ENCODE measurements around the gene UNC13A.

DNA sequence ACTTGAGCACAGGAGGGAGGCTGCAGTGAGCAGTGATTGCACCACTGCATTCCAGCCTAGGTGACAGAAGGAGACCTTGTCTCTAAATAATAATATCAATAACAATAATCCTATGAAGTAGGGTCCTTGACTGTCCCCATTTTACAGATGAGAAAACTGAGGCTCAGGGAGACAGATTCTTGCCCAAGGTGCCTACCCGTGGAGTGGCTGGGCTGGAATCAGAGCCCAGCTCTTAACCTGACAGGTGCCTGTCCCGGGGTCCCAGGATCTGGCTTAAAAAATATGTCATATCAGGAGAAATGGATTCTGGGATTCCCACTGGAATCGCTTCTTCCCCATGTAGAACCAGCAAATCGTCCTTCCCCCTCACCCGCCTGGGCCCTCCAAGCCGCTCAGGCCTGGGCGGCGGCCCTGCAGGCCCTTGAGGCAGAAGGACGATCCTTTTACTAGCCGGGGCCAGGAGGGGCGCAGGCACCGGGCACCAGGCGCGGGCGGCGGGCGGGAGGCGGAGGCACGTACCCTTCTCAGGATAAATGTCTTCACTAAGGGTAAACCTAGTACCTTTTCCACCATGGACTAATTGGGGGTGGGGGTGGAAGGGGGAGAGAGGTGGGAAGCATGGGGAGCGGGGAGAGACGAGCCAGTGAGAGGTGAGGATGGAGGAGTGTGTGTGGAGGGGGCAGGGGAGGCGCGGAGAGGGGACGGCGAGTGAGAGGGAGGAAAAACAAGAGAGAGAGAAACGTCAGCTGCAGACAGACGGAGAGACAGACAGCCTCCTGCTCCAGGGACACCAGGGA is 72.1 kb downstream of the UNC13A start:
- TF ChIP-seq CEBPB (IDR thresholded peaks at IDR 0.05; ENCODE audit: borderline replicate concordance, low read depth, low read length) (no peak), ZNF543 (CRISPR knock-in tag; IDR thresholded peaks at IDR 0.05) (no peak)
- TF ChIP-seq, protein P1, sequence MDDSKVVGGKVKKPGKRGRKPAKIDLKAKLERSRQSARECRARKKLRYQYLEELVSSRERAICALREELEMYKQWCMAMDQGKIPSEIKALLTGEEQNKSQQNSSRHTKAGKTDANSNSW (CRISPR knock-in tag; IDR thresholded peaks at IDR 0.05; ENCODE audit: borderline replicate concordance), result no peak
- TF ChIP-seq, protein P2, sequence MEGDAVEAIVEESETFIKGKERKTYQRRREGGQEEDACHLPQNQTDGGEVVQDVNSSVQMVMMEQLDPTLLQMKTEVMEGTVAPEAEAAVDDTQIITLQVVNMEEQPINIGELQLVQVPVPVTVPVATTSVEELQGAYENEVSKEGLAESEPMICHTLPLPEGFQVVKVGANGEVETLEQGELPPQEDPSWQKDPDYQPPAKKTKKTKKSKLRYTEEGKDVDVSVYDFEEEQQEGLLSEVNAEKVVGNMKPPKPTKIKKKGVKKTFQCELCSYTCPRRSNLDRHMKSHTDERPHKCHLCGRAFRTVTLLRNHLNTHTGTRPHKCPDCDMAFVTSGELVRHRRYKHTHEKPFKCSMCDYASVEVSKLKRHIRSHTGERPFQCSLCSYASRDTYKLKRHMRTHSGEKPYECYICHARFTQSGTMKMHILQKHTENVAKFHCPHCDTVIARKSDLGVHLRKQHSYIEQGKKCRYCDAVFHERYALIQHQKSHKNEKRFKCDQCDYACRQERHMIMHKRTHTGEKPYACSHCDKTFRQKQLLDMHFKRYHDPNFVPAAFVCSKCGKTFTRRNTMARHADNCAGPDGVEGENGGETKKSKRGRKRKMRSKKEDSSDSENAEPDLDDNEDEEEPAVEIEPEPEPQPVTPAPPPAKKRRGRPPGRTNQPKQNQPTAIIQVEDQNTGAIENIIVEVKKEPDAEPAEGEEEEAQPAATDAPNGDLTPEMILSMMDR (CRISPR knock-in tag; IDR thresholded peaks at IDR 0.05), result no peak
- TF ChIP-seq, protein P3, sequence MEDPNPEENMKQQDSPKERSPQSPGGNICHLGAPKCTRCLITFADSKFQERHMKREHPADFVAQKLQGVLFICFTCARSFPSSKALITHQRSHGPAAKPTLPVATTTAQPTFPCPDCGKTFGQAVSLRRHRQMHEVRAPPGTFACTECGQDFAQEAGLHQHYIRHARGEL (CRISPR knock-in tag; IDR thresholded peaks at IDR 0.05), result no peak
- TF ChIP-seq, protein P4, sequence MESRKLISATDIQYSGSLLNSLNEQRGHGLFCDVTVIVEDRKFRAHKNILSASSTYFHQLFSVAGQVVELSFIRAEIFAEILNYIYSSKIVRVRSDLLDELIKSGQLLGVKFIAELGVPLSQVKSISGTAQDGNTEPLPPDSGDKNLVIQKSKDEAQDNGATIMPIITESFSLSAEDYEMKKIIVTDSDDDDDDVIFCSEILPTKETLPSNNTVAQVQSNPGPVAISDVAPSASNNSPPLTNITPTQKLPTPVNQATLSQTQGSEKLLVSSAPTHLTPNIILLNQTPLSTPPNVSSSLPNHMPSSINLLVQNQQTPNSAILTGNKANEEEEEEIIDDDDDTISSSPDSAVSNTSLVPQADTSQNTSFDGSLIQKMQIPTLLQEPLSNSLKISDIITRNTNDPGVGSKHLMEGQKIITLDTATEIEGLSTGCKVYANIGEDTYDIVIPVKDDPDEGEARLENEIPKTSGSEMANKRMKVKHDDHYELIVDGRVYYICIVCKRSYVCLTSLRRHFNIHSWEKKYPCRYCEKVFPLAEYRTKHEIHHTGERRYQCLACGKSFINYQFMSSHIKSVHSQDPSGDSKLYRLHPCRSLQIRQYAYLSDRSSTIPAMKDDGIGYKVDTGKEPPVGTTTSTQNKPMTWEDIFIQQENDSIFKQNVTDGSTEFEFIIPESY (CRISPR knock-in tag; IDR thresholded peaks at IDR 0.05), result no peak
- TF ChIP-seq, protein P5, sequence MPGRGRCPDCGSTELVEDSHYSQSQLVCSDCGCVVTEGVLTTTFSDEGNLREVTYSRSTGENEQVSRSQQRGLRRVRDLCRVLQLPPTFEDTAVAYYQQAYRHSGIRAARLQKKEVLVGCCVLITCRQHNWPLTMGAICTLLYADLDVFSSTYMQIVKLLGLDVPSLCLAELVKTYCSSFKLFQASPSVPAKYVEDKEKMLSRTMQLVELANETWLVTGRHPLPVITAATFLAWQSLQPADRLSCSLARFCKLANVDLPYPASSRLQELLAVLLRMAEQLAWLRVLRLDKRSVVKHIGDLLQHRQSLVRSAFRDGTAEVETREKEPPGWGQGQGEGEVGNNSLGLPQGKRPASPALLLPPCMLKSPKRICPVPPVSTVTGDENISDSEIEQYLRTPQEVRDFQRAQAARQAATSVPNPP (CRISPR knock-in tag; IDR thresholded peaks at IDR 0.05), result no peak

Measured in HepG2 (cell line).